ENCODE data around the gene ACTR3C.

The ACTR3C gene

GRCh38 chr7:150322833-150323681 lies at the start of gene ACTR3C, which contains the start of gene LRRC61:
Gene ACTR3C (minus strand): TSS chr7:150323545. CDS start chr7:150295296, 28,249 bp downstream.
Gene LRRC61 (plus strand): TSS chr7:150323355. CDS start chr7:150336862, 13,507 bp downstream.
- peak; percentile 56 for DNase-seq

DNA sequence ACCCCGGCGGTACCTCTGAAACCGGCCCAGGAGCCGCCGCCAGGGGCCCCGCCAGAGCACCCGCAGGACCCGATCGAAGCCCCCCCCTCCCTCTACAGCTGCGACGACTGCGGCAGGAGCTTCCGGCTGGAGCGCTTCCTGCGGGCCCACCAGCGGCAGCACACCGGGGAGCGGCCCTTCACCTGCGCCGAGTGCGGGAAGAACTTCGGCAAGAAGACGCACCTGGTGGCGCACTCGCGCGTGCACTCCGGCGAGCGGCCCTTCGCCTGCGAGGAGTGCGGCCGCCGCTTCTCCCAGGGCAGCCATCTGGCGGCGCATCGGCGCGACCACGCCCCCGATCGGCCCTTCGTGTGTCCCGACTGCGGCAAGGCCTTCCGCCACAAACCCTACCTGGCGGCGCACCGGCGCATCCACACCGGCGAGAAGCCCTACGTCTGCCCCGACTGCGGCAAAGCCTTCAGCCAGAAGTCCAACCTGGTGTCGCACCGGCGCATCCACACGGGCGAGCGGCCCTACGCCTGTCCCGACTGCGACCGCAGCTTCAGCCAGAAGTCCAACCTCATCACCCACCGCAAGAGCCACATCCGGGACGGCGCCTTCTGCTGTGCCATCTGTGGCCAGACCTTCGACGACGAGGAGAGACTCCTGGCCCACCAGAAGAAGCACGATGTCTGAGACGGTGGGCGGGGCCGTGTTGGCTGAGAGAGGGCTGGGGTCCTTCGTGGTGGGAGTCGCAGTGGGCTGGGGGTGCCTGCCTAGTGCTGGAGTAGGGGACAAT lies 49.1 kb upstream of the ACTR3C start:
- no peak for DNase-seq

DNA sequence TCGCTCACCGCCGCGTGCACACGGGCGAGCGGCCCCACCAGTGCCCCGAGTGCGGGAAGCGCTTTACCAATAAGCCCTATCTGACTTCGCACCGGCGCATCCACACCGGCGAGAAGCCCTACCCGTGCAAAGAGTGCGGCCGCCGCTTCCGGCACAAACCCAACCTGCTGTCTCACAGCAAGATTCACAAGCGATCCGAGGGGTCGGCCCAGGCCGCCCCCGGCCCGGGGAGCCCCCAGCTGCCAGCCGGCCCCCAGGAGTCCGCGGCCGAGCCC lies 48.6 kb upstream of the ACTR3C start:
- DNase-seq: no peak

DNA sequence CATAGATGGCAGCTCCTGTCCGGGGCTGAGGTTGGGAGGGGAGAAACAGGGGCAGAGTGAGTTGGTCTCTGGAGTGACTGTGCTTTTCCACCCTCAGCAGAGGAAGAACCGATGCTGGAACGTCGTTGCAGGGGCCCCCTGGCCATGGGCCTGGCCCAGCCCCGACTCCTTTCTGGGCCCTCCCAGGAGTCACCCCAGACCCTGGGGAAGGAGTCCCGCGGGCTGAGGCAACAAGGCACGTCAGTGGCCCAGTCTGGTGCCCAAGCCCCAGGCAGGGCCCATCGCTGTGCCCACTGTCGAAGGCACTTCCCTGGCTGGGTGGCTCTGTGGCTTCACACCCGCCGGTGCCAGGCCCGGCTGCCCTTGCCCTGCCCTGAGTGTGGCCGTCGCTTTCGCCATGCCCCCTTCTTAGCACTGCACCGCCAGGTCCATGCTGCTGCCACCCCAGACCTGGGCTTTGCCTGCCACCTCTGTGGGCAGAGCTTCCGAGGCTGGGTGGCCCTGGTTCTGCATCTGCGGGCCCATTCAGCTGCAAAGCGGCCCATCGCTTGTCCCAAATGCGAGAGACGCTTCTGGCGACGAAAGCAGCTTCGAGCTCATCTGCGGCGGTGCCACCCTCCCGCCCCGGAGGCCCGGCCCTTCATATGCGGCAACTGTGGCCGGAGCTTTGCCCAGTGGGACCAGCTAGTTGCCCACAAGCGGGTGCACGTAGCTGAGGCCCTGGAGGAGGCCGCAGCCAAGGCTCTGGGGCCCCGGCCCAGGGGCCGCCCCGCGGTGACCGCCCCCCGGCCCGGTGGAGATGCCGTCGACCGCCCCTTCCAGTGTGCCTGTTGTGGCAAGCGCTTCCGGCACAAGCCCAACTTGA lies 48.0 kb upstream of the ACTR3C start:
- DNase-seq: no peak

- no peak for DNase-seq
These were observed 47.3 kb upstream of the ACTR3C start for GRCh38 chr7:150370612-150371071.

GRCh38 chr7:150369748-150370501 lies 46.6 kb upstream of the ACTR3C start:
- no peak for DNase-seq

DNA sequence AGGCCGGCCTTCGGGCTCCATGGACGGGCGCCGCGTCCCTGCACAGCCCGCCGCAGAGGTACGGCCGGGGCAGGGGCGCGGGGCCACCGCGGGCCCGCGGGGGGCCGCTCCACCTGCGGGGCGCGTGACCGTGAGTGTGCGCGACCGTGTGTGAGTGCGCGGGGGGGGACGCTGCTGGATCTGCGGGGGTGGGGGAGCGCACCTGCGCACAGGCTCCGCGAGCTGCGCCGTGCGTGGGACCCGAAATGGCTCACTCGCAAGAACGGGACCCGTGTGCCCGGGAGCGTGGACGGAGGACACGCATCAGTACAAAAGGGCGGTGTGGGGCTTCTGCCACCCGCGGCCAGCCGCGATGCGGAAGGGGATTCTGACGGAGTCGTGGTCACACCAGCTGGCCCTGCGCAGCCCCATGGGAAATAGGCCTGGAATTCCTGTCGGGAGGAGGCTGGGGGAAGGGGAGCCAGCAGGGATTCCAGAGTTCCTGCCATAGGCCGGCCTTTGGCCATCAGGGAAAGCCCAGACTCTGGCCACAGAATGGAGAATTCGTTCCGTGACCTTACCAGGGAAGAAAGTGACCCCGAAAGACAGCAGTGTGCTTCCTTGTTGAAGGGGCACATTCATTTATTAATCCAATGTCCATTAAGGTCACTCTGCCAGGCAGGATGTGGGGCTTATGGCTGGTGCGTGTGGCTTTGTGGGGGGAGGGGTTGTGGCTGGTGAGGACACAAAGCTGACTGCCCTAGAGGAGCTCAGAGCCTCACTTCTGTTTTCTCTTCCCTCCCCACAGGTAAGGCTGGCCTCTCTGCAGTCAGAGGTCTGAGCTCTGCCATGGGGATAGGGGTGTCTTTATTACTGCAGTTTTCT lies 45.8 kb upstream of the ACTR3C start:
- DNase-seq: peak; percentile 78

GRCh38 chr7:150368096-150368883 lies 44.9 kb upstream of the ACTR3C start, which contains the start of gene REPIN1:
Gene REPIN1 (plus strand): TSS chr7:150368822. CDS start chr7:150369712, 890 bp downstream.
- peak; percentile 93 for DNase-seq

DNA sequence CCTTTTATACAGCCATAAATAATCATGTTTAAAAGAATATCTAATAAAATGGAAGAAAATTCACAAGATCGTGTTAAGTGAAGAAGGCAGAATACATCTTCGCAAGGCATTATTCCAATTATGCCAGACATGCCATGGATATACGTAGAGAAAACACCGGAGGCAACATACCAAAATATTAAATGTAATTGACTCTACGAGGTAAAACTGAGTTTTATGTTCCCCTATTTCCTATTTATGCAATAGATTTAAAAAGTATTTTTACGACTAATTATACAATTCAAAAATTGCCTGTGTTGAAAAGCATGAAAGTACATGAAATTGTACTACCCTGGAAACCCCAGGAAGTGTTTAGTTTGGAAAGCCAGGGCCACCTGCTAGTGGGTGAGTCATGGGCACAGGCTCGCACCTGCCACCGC lies 44.3 kb upstream of the ACTR3C start:
- DNase-seq: no peak

- DNase-seq: no peak
These were observed 42.5 kb upstream of the ACTR3C start for GRCh38 chr7:150365673-150366398.

DNA sequence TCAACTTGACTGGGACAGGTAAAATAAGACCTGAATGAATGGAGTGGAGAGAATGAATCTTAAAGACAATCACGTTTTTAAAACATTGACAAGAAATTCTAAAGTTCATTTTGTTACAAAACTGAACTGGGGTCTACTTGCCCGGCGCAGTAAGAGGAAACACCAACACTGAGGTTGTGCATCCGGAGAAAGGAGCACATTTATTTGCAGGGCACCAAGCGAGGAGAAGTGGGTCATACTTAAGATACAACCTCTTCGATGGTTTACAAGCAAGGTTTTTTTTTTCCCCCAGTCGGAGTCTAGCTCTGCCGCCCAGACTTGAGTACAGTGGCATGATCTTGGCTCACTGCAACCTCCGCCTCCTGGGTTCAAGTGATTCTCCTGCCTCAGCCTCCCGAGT lies 41.8 kb upstream of the ACTR3C start:
- DNase-seq: no peak

- no peak for DNase-seq
These were observed 40.5 kb upstream of the ACTR3C start for GRCh38 chr7:150363872-150364271.

GRCh38 chr7:150363370-150363769 lies 40.0 kb upstream of the ACTR3C start:
- no peak for DNase-seq

GRCh38 chr7:150361807-150362621 lies 38.7 kb upstream of the ACTR3C start:
- no peak for DNase-seq

DNA sequence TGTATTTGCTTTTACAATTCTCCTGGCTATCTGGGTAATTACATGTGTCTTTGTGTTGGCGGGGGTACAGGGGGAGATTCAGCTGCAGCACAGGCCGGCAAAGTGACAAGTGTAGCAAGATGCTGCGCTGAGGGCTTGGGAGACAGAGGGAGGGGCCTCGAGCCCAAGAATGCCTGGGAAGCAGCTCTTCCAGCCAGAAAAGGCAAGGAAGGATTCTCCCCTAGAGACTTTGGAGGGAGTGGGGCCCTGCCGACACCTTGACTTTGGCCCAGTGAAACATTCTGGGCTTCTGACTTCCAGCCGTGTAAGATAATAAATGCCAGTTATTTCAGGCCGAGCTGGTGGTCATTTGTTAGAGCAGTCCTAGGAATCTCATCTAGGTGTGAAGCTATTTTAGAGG lies 38.1 kb upstream of the ACTR3C start:
- DNase-seq: no peak

GRCh38 chr7:150360363-150361058 lies 37.2 kb upstream of the ACTR3C start:
- no peak for DNase-seq

- DNase-seq: no peak
These were observed 36.4 kb upstream of the ACTR3C start for GRCh38 chr7:150359622-150360362.

Measured in left hindlimb (tissue), 1 donor.